HL-60 (cell line): ENCODE measurements around the gene ARHGEF7.

ENCODE experiments used
- DNase-seq, 2 experiments: peaks; one replicate each; pipeline ENCODE4 v3.0.0-alpha.2; 2010 to 2020; ENCODE audit warnings: low read depth in 1 of 2, low spot score in 1 of 2
- H3K27ac ChIP-seq: fragments of 250-450 bp; sonication (Bioruptor Pico); replicated peaks from 2 replicates; pipeline ENCODE4 v1.5.1; 2020; ENCODE audit warnings: mild to moderate bottlenecking, moderate library complexity
- H3K27me3 ChIP-seq: fragments of 250-450 bp; sonication (Bioruptor Pico); 2 replicates; pipeline ENCODE4 v1.5.1; 2021; ENCODE audit warnings: mild to moderate bottlenecking, moderate library complexity; ENCODE audit not compliant: insufficient read depth, poor library complexity, severe bottlenecking
- H3K4me3 ChIP-seq: replicated peaks from 2 replicates; pipeline ENCODE4 v1.5.1; 2011; ENCODE audit warnings: mild to moderate bottlenecking, control low read depth, low read length; ENCODE audit not compliant: insufficient read depth
- GABPA ChIP-seq: IDR thresholded peaks from 2 replicates; pipeline ENCODE4 v1.6.1; 2012; ENCODE audit warnings: low read depth
- POLR2AphosphoS5 ChIP-seq: IDR thresholded peaks from 2 replicates; pipeline ENCODE4 v1.6.1; 2012; ENCODE audit warnings: low read depth
- SPI1 ChIP-seq: IDR thresholded peaks from 2 replicates; pipeline ENCODE4 v1.6.1; 2012; ENCODE audit warnings: low read depth, mild to moderate bottlenecking, borderline replicate concordance
- TF ChIP-seq, protein P1 (sequence below): IDR thresholded peaks from one replicate; pipeline ENCODE4 v1.5.1; 2011; ENCODE audit warnings: low read length, control low read depth, inconsistent platforms; ENCODE audit not compliant: insufficient read depth
- TF ChIP-seq, protein P2 (sequence below): IDR thresholded peaks from 2 replicates; pipeline ENCODE4 v1.6.1; 2012; ENCODE audit warnings: low read depth; ENCODE audit not compliant: insufficient replicate concordance

ARHGEF7 gene

DNA sequence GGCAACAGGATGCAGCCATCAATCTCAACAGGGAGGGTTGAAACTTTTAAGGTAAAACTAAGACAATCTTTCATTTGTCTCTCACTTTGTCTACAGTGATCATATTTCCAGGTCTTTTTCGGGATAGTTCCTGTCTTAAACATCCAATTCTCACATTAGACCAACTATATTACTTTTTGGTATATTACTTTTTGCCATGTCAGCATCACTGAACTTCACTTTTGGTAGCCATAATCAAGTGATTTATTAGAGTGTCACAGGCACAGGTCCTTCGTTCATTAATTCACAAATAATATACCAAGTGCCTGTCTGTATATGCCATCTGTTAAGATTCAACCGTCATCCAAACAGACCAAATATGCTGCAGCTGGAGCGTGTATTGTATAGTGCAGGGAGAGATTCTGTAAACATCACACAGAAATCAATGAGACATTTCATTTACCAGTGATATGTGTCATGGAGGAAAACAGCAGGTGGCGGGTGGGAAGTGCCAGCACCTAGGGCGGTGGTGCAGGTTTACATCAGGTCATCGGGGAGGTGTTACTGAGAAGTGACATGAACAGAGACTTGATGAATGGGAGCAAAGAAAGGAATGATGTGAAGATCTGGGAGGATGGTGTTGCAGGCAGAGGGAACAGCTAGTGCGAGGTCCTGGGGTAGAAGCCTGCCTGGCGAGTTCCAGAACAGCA is 24.9 kb downstream of the ARHGEF7 start:
- DNase-seq = no peak
- H3K27ac ChIP-seq = no peak overlapping the region
- TF ChIP-seq GABPA = no peak
- TF ChIP-seq, protein P1, sequence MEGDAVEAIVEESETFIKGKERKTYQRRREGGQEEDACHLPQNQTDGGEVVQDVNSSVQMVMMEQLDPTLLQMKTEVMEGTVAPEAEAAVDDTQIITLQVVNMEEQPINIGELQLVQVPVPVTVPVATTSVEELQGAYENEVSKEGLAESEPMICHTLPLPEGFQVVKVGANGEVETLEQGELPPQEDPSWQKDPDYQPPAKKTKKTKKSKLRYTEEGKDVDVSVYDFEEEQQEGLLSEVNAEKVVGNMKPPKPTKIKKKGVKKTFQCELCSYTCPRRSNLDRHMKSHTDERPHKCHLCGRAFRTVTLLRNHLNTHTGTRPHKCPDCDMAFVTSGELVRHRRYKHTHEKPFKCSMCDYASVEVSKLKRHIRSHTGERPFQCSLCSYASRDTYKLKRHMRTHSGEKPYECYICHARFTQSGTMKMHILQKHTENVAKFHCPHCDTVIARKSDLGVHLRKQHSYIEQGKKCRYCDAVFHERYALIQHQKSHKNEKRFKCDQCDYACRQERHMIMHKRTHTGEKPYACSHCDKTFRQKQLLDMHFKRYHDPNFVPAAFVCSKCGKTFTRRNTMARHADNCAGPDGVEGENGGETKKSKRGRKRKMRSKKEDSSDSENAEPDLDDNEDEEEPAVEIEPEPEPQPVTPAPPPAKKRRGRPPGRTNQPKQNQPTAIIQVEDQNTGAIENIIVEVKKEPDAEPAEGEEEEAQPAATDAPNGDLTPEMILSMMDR = no peak
- TF ChIP-seq POLR2AphosphoS5 = no peak
- TF ChIP-seq, protein P2, sequence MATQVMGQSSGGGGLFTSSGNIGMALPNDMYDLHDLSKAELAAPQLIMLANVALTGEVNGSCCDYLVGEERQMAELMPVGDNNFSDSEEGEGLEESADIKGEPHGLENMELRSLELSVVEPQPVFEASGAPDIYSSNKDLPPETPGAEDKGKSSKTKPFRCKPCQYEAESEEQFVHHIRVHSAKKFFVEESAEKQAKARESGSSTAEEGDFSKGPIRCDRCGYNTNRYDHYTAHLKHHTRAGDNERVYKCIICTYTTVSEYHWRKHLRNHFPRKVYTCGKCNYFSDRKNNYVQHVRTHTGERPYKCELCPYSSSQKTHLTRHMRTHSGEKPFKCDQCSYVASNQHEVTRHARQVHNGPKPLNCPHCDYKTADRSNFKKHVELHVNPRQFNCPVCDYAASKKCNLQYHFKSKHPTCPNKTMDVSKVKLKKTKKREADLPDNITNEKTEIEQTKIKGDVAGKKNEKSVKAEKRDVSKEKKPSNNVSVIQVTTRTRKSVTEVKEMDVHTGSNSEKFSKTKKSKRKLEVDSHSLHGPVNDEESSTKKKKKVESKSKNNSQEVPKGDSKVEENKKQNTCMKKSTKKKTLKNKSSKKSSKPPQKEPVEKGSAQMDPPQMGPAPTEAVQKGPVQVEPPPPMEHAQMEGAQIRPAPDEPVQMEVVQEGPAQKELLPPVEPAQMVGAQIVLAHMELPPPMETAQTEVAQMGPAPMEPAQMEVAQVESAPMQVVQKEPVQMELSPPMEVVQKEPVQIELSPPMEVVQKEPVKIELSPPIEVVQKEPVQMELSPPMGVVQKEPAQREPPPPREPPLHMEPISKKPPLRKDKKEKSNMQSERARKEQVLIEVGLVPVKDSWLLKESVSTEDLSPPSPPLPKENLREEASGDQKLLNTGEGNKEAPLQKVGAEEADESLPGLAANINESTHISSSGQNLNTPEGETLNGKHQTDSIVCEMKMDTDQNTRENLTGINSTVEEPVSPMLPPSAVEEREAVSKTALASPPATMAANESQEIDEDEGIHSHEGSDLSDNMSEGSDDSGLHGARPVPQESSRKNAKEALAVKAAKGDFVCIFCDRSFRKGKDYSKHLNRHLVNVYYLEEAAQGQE = no peak
- no peak for TF ChIP-seq SPI1
- H3K27me3 ChIP-seq = peaks cover 13% of the 10 kb centered on the region
- no peak overlapping the region for H3K4me3 ChIP-seq

DNA sequence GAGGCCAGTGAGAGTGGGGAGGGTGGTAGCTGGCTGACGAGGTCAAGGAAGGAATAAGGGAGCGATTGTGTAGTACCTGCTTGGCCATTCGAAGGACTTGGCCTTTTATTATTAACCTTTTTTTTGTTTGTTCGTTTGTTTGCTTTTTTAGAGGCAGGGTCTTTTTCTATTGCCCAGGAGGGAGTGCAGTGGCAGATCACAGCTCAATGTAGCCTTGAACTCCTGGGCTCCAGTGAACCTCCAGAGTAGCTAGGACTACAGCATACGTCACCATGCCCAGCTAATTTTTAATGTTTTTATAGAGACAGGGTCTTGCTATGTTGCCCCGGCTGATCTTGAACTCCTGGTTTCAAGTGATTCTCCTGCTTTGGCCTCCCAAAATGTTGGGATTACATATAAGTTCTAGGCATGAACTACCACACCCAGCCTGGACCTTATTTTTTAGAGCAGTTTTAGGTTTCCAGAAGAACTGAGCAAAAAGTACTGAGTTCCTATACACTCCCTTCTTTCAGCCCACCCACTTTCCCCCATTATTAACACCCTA is 25.5 kb downstream of the ARHGEF7 start:
- no peak for DNase-seq
- TF ChIP-seq POLR2AphosphoS5 = no peak
- TF ChIP-seq, protein P2 = no peak
- TF ChIP-seq, protein P1 = no peak
- TF ChIP-seq SPI1 = no peak
- no peak for TF ChIP-seq GABPA

DNA sequence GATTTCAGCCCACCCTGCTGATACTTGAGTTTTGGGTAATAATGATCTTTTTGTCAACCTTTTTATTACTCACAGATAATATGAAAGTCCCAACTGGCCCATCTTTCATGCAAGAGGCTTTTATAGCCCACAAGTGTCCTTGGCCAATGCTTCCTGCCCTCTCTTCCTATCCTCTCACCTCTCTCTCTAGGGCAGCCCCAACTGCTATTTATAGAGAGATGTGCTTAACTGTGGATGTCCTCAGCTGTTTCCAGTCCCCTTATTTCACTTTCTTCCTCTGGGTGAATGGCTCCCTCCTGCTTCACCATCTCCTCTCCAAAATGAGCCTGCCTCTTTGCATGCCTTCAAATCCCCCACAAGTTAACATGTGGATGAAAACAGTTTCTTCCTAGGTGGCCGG is 27.4 kb downstream of the ARHGEF7 start:
- no peak overlapping the region for H3K4me3 ChIP-seq

More for the DNA sequence above, 25.5 kb downstream of the ARHGEF7 start:
- H3K4me3 ChIP-seq = no peak overlapping the region
- H3K27ac ChIP-seq = no peak overlapping the region
- H3K27me3 ChIP-seq = peaks cover 13% of the 10 kb centered on the region

More for the DNA sequence above, 27.4 kb downstream of the ARHGEF7 start:
- no peak for TF ChIP-seq GABPA
- TF ChIP-seq POLR2AphosphoS5 = no peak
- no peak for TF ChIP-seq SPI1
- TF ChIP-seq, protein P2 = no peak
- TF ChIP-seq, protein P1 = no peak
- no peak overlapping the region for H3K27ac ChIP-seq
- H3K27me3 ChIP-seq = peaks cover 9% of the 10 kb centered on the region
- DNase-seq = no peak
